GM23338 (cell line): ENCODE results near the gene LOXL1. TPM values are rescaled to one million over a fixed set of nuclear protein-coding genes. Genes with fewer than 3 reads are reported as not detected.

Source experiments
- ATAC-seq: fragments of 200-7000 bp; cut with Tn5 transposase; 3 replicates; pipeline ENCODE4 v1.9.1; 2020
- DNase-seq: peaks from one replicate; pipeline ENCODE4 v3.0.0-alpha.2; 2015; ENCODE audit warnings: low spot score
- H2AFZ ChIP-seq: fragments of 200-600 bp; sonication (generic); 2 replicates; pipeline ENCODE4 v1.8.0; 2016; ENCODE audit warnings: antibody characterized with exemption, mild to moderate bottlenecking, moderate library complexity
- H3F3A ChIP-seq: fragments of 200-600 bp; sonication (generic); replicated peaks from 2 replicates; pipeline ENCODE4 v1.8.0; 2017; ENCODE audit warnings: antibody characterized with exemption, mixed run types, low read depth
- H3K27ac ChIP-seq: fragments of 200-600 bp; sonication (generic); 2 replicates; pipeline ENCODE4 v1.6.1; 2016; ENCODE audit warnings: low read depth
- H3K27me3 ChIP-seq: fragments of 200-600 bp; sonication (generic); 2 replicates; pipeline ENCODE4 v1.8.0; 2016; ENCODE audit warnings: mild to moderate bottlenecking, mixed run types, moderate library complexity; ENCODE audit not compliant: insufficient read depth
- H3K36me3 ChIP-seq: fragments of 200-600 bp; sonication (generic); 2 replicates; pipeline ENCODE4 v1.8.0; 2016; ENCODE audit warnings: mild to moderate bottlenecking; ENCODE audit not compliant: insufficient read depth
- H3K4me1 ChIP-seq: fragments of 200-600 bp; sonication (generic); 2 replicates; pipeline ENCODE4 v1.8.0; 2016; ENCODE audit warnings: mild to moderate bottlenecking, moderate library complexity; ENCODE audit not compliant: insufficient read depth
- H3K4me2 ChIP-seq: fragments of 200-600 bp; sonication (generic); 2 replicates; pipeline ENCODE4 v1.7.1; 2017; ENCODE audit warnings: mixed run types
- H3K4me3 ChIP-seq: fragments of 200-600 bp; sonication (generic); 2 replicates; pipeline ENCODE4 v1.6.1; 2016; ENCODE audit warnings: mixed run types
- H3K79me2 ChIP-seq: fragments of 200-600 bp; sonication (generic); replicated peaks from 2 replicates; pipeline ENCODE4 v1.8.0; 2017; ENCODE audit warnings: mild to moderate bottlenecking; ENCODE audit not compliant: insufficient read depth
- H3K9me2 ChIP-seq: fragments of 200-600 bp; sonication (generic); 2 replicates; pipeline ENCODE4 v1.8.0; 2017; ENCODE audit not compliant: insufficient read depth
- H4K20me1 ChIP-seq: fragments of 200-600 bp; sonication (generic); replicated peaks from 2 replicates; pipeline ENCODE4 v1.8.0; 2017; ENCODE audit warnings: mild to moderate bottlenecking; ENCODE audit not compliant: insufficient read depth
- H3K27ac Mint-ChIP-seq: 2 replicates; pipeline ENCODE4 v1.8.0; 2020; ENCODE audit warnings: inconsistent platforms, mild to moderate bottlenecking, moderate library complexity, mixed read lengths
- H3K27me3 Mint-ChIP-seq: 3 replicates; pipeline ENCODE4 v1.8.0; 2022; ENCODE audit warnings: low read depth, mild to moderate bottlenecking, moderate library complexity, mixed read lengths, inconsistent platforms; ENCODE audit not compliant: insufficient read depth, poor library complexity
- H3K36me3 Mint-ChIP-seq: 3 replicates; pipeline ENCODE4 v1.8.0; 2021; ENCODE audit warnings: low read depth, mild to moderate bottlenecking, inconsistent platforms, moderate library complexity, mixed read lengths
- H3K4me1 Mint-ChIP-seq: 3 replicates; pipeline ENCODE4 v1.8.0; 2020; ENCODE audit warnings: mild to moderate bottlenecking, inconsistent platforms, mixed read lengths
- H3K4me3 Mint-ChIP-seq: 3 replicates; pipeline ENCODE4 v1.8.0; 2021; ENCODE audit warnings: moderate library complexity, mild to moderate bottlenecking, inconsistent platforms, mixed read lengths
- H3K9me3 Mint-ChIP-seq: 3 replicates; pipeline ENCODE4 v1.8.0; 2020; ENCODE audit warnings: moderate library complexity, mild to moderate bottlenecking, inconsistent platforms, mixed read lengths
- CREB1 ChIP-seq: fragments of 250-450 bp; sonication (Bioruptor Pico); IDR thresholded peaks from 2 replicates; pipeline ENCODE4 v1.5.0; 2020; ENCODE audit warnings: low read depth, mild to moderate bottlenecking, moderate library complexity
- EZH2phosphoT487 ChIP-seq: fragments of 200-600 bp; sonication (generic); IDR thresholded peaks from one replicate; pipeline ENCODE4 v1.8.1; 2018; ENCODE audit warnings: antibody characterized with exemption; ENCODE audit not compliant: unreplicated experiment
- JUNB ChIP-seq: IDR thresholded peaks from one replicate; pipeline ENCODE4 v1.6.1; 2016; ENCODE audit warnings: antibody characterized with exemption; ENCODE audit not compliant: unreplicated experiment
- NANOG ChIP-seq: IDR thresholded peaks from 2 replicates; pipeline ENCODE4 v1.6.1; 2016; ENCODE audit warnings: antibody characterized with exemption, borderline replicate concordance
- POLR2AphosphoS5 ChIP-seq: IDR thresholded peaks from 2 replicates; pipeline ENCODE4 v1.6.1; 2016; ENCODE audit warnings: antibody characterized with exemption, low read depth
- ZNF331 ChIP-seq: fragments of 250-450 bp; sonication (Bioruptor Pico); IDR thresholded peaks from 2 replicates; pipeline ENCODE4 v1.5.0; 2020; ENCODE audit warnings: low read depth, mild to moderate bottlenecking, moderate library complexity
- polyA plus RNA-seq: library from polyadenylated mRNA; unstranded; fragments of >200 nt; fragmentation: Nextera tagmentation; extraction: Ambion mirVana; gene quantifications from 2 replicates; pipeline ENCODE4 v1.2.1, GENCODE V29; 2016
- total RNA-seq: library from RNA; depleted of rRNA; stranded (reverse); fragments of >200 nt; shearing (Covaris generic); gene quantifications from 2 replicates; pipeline ENCODE4 v1.2.3, GENCODE V29; 2014
- TF ChIP-seq, protein P1 (sequence below), 2 experiments: fragments of 200-600 bp in 1 of 2; sonication (generic) in 1 of 2; conservative IDR thresholded peaks; 2 replicates each; pipeline versions ENCODE4 v1.5.1 to v1.6.1; 2016 to 2017; ENCODE audit warnings: antibody characterized with exemption in 2 of 2, low read depth in 2 of 2, mild to moderate bottlenecking in 2 of 2, moderate library complexity in 1 of 2
- TF ChIP-seq, protein P2 (sequence below): fragments of 250-450 bp; sonication (Bioruptor Pico); IDR thresholded peaks from 2 replicates; pipeline ENCODE4 v1.5.0; 2020; ENCODE audit warnings: mild to moderate bottlenecking, moderate library complexity

LOXL1 gene
- total and polyA plus RNA-seq, 2 experiments from 2014 or later = 6.9 to 10.8 TPM

DNA sequence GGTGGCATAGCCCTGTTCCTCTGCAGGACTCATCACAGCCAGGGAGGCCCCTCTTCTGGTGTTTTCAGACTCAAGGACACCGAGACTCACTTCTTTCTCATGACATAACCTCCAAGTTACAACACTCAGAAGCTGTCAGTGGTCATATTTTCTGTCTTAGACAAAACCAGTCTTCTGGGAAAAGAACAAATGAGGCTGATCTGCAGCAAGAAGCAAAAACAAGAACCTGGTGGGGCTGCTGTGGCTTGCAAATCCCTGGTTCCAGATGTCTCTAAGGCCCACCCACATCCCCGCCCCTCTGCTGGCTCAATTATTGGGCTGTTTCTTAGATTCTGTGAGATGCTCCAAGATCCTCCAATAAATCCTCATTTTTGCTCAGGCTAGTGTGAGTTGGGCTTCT, 16.6 kb upstream of the LOXL1 start:
- no peak overlapping the region for H3K4me3 Mint-ChIP-seq
- no peaks in the 10 kb centered on the region for H3K36me3 Mint-ChIP-seq
- H3K27ac Mint-ChIP-seq = no peak overlapping the region
- H3K4me3 ChIP-seq = no peak overlapping the region
- no peak for ATAC-seq
- H3K9me3 Mint-ChIP-seq = no peaks in the 10 kb centered on the region
- H3K27me3 ChIP-seq = no peaks in the 10 kb centered on the region
- no peak overlapping the region for H2AFZ ChIP-seq
- no peaks in the 10 kb centered on the region for H3K79me2 ChIP-seq
- TF ChIP-seq, protein P1, sequence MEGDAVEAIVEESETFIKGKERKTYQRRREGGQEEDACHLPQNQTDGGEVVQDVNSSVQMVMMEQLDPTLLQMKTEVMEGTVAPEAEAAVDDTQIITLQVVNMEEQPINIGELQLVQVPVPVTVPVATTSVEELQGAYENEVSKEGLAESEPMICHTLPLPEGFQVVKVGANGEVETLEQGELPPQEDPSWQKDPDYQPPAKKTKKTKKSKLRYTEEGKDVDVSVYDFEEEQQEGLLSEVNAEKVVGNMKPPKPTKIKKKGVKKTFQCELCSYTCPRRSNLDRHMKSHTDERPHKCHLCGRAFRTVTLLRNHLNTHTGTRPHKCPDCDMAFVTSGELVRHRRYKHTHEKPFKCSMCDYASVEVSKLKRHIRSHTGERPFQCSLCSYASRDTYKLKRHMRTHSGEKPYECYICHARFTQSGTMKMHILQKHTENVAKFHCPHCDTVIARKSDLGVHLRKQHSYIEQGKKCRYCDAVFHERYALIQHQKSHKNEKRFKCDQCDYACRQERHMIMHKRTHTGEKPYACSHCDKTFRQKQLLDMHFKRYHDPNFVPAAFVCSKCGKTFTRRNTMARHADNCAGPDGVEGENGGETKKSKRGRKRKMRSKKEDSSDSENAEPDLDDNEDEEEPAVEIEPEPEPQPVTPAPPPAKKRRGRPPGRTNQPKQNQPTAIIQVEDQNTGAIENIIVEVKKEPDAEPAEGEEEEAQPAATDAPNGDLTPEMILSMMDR (conservative IDR thresholded peaks at IDR 0.05; ENCODE audit: low read depth in 2 of 2) = no peak
- TF ChIP-seq JUNB (no peak), CREB1 (CRISPR knock-in tag) (no peak), NANOG (no peak), EZH2phosphoT487 (no peak), ZNF331 (CRISPR knock-in tag) (no peak), POLR2AphosphoS5 (no peak)
- TF ChIP-seq, protein P2, sequence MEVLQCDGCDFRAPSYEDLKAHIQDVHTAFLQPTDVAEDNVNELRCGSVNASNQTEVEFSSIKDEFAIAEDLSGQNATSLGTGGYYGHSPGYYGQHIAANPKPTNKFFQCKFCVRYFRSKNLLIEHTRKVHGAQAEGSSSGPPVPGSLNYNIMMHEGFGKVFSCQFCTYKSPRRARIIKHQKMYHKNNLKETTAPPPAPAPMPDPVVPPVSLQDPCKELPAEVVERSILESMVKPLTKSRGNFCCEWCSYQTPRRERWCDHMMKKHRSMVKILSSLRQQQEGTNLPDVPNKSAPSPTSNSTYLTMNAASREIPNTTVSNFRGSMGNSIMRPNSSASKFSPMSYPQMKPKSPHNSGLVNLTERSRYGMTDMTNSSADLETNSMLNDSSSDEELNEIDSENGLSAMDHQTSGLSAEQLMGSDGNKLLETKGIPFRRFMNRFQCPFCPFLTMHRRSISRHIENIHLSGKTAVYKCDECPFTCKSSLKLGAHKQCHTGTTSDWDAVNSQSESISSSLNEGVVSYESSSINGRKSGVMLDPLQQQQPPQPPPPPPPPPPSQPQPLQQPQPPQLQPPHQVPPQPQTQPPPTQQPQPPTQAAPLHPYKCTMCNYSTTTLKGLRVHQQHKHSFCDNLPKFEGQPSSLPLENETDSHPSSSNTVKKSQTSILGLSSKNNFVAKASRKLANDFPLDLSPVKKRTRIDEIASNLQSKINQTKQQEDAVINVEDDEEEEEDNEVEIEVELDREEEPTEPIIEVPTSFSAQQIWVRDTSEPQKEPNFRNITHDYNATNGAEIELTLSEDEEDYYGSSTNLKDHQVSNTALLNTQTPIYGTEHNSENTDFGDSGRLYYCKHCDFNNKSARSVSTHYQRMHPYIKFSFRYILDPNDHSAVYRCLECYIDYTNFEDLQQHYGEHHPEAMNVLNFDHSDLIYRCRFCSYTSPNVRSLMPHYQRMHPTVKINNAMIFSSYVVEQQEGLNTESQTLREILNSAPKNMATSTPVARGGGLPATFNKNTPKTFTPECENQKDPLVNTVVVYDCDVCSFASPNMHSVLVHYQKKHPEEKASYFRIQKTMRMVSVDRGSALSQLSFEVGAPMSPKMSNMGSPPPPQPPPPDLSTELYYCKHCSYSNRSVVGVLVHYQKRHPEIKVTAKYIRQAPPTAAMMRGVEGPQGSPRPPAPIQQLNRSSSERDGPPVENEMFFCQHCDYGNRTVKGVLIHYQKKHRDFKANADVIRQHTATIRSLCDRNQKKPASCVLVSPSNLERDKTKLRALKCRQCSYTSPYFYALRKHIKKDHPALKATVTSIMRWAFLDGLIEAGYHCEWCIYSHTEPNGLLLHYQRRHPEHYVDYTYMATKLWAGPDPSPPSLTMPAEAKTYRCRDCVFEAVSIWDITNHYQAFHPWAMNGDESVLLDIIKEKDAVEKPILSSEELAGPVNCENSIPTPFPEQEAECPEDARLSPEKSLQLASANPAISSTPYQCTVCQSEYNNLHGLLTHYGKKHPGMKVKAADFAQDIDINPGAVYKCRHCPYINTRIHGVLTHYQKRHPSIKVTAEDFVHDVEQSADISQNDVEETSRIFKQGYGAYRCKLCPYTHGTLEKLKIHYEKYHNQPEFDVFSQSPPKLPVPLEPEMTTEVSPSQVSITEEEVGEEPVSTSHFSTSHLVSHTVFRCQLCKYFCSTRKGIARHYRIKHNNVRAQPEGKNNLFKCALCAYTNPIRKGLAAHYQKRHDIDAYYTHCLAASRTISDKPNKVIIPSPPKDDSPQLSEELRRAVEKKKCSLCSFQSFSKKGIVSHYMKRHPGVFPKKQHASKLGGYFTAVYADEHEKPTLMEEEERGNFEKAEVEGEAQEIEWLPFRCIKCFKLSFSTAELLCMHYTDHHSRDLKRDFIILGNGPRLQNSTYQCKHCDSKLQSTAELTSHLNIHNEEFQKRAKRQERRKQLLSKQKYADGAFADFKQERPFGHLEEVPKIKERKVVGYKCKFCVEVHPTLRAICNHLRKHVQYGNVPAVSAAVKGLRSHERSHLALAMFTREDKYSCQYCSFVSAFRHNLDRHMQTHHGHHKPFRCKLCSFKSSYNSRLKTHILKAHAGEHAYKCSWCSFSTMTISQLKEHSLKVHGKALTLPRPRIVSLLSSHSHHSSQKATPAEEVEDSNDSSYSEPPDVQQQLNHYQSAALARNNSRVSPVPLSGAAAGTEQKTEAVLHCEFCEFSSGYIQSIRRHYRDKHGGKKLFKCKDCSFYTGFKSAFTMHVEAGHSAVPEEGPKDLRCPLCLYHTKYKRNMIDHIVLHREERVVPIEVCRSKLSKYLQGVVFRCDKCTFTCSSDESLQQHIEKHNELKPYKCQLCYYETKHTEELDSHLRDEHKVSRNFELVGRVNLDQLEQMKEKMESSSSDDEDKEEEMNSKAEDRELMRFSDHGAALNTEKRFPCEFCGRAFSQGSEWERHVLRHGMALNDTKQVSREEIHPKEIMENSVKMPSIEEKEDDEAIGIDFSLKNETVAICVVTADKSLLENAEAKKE (CRISPR knock-in tag) = no peak
- H3K9me2 ChIP-seq = no peaks in the 10 kb centered on the region
- no peaks in the 10 kb centered on the region for H3K4me1 ChIP-seq
- H3K4me1 Mint-ChIP-seq = peaks cover 14% of the 10 kb centered on the region
- no peak overlapping the region for H3K4me2 ChIP-seq
- DNase-seq = no peak
- no peaks in the 10 kb centered on the region; the same call in 1 of the 2 replicates for H3K36me3 ChIP-seq
- H3F3A ChIP-seq = no peaks in the 10 kb centered on the region
- H3K27me3 Mint-ChIP-seq = peaks cover 9% of the 10 kb centered on the region
- H3K27ac ChIP-seq = no peak overlapping the region
- no peaks in the 10 kb centered on the region; the same call in 1 of the 2 replicates for H4K20me1 ChIP-seq
